NOMO-1 treated with DMSO at 0.1 percent for 48 hours (cell line): ENCODE measurements around the gene CD40.
"Not testable (repeated sequence)": the region's sequence is repeated elsewhere in the genome, so short reads cannot be mapped to it uniquely, and the experiment has no call there.

ENCODE experiments used
- DNase-seq: peaks from one replicate; lab custom pipeline; 2025; ENCODE audit not compliant: unreplicated experiment; lab: John Stamatoyannopoulos, UW

Gene CD40

GRCh38 chr20:46091622-46092535 is 26.2 kb upstream of the CD40 start:
- DNase-seq = not testable (repeated sequence)

- DNase-seq = no peak
Observed at GRCh38 chr20:46093531-46093930, 24.6 kb upstream of the CD40 start.

GRCh38 chr20:46099491-46100287 is 18.4 kb upstream of the CD40 start:
- no peak for DNase-seq

GRCh38 chr20:46100444-46100843 is 17.7 kb upstream of the CD40 start:
- DNase-seq = not testable (repeated sequence)

DNA sequence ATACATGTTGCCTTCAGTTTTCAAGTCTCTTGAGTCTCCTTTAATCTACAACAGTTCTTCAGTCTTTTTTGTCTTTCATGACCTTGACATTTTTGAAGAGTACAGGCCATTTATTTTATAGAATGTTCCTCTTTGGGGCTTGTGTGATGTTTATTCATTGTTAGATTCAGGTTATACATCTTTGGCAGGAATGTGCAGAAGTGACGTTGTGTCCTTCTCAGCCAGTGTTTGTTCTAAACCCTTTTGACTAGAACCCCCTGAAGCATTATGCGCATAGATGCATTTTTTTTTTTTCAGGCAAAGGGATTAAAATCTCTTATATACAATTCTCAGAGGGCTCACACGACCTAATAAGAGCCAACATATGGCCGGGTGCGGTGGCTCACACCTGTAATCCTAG is 17.1 kb upstream of the CD40 start:
- no peak for DNase-seq

- DNase-seq = no peak
Observed at GRCh38 chr20:46101957-46102356, 16.2 kb upstream of the CD40 start.

GRCh38 chr20:46102940-46103339 is 15.2 kb upstream of the CD40 start:
- DNase-seq = no peak

DNA sequence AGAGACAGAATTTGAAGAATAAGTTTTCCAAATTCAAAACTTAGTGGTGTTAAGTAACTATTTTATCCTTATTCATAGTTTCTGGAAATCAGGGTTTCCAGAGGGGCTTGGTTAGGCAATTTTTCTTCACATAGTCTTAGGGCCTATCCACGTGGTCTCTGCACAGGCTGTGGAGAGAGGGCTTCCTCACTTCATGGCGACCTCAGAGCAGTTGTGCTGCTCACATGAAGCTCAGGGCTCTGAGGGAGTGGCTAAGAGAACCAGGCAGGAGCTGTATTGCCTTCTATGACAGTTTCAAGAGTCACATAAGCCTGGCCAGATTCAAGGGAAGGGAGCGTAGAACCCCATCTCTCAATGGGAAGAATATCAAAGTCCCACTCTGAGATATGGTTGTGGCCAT is 13.9 kb upstream of the CD40 start:
- no peak for DNase-seq

DNA sequence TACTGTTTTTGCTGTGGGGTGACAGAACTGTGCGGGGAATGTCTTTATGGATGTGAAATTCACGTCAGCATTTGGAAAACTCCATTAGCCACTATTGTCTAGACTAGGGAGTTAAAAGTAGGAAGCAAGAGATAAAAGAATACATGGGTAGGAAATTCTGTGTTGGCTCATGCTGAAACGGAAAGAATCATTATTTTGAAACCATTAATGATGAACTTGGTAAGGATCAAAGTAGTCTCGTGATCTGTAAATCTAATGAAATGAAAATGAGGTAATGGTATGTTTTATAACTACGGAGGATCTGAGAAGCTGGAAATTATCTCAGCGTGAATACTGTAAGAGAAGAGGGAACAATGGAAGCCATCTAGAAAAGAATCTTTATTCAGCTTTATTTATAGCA is 11.1 kb upstream of the CD40 start:
- DNase-seq = no peak

DNA sequence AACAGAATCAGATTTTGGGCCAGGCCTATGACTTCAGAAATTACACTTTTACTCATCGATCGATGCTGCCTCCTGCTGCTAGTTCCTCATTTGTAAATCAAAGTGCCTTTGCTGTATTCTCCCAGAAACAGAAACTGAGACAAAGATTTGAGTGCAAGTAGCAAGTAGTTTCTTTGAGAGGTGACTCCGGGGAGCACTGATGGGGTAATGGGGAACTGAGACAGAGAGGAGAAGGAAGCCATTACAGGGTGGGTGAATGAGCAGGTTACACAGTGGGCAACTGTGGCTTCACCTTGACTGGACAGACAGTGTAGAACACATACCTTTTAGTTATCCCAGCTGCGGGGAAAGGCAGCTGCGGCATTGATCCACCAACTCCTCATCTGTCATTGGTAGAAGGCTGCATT is 9.7 kb upstream of the CD40 start:
- peak; percentile 90 for DNase-seq

DNA sequence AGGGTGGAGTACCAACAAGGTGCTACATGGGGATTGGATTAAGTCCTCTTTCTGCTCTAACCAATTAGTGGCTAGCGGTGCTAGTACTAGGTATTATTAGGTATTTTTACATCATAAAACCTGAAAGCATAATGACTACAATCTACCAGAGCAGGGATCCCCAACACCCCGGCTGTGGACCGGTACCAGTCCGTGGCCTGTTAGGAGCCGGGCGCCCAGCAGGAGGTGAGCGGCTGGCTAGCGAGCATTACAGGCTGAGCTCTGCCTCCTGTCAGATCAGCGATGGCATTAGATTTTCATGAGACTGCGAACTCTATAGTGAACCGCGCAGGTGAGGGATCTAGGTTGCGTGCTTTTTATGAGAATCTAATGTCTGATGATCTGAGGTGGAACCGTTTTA is 9.1 kb upstream of the CD40 start:
- DNase-seq = no peak

GRCh38 chr20:46111028-46111835 is 6.9 kb upstream of the CD40 start:
- peak; percentile 65 for DNase-seq

DNA sequence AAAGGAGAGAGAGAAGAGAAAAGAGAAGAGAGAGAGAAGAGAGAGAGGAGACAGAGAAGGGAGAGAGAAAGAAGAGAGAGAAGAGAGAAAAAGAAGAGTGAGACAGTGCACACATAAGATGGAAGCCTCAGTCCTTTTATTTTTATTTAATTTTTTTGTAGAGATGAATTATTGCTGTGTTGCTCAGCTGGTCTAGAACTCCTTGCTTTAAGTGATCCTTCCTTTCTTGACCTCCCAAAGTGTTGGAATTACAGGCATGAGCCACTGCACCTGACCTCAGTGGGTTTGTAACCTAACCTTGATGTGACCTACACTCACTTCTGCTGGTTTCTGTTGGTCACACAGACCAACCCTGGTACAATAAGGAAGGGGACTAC is 6.3 kb upstream of the CD40 start:
- no peak for DNase-seq

- no peak for DNase-seq
Observed at GRCh38 chr20:46112430-46113112, 5.5 kb upstream of the CD40 start.

DNA sequence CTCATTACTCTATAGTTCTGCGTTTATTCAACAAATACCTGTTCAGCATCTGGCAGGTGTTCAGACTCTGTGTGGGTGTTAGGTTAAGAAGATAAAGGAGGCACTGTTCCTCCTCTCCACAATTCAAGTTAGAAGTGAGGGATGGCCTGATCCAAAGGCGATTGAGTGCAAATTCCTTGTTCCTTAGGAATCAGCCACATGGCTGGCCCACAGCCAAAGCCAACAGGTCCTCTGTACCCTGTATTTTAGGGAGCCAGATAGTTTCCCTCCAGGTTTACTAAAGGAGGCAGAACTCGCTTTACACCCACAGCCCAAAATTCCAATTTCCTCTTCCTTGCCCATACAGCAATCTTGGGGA is 5.0 kb upstream of the CD40 start:
- DNase-seq = no peak

DNA sequence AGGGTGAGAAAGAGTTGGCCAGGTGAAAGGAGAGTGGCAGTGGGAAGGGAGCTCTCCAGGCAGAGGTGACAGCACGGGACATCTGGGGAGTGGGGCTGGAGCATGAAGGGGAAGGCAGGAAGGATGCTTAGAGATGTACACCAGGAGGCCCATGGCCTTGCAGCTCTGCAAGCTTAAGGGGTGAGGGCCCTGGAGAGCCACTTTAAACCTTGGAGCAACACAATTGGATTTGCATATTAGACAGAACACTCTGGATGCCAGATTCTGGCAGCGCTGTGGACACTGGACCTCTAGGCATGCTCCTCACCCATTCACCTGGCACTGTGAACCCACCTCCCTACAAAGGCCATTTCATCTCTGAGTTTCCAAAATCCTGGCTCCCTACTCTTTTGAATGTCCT is 3.7 kb upstream of the CD40 start:
- DNase-seq = no peak

- no peak for DNase-seq
Observed at GRCh38 chr20:46118481-46119020, 437 bp downstream of the CD40 start.

GRCh38 chr20:46119028-46119546 is 973 bp downstream of the CD40 start:
- no peak for DNase-seq

DNA sequence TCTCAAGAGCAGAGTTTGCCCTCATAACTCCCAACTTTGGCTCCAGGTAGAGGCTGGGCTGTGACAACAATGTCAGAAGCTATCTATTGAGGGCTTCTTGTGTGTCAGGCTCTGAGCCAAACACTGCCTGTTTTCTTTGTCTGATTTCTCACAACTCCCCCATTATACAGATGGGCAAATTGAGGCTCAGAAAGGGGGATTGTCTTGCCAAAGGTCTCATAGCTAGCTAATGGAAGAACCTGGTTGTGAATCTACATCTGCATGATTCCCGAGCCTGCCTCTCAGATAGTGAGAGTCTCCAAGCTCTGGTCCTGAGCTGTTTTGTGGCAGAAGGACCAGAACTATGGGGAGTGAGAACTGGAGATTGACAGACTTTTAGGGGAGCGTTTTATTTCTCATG is 1.4 kb downstream of the CD40 start:
- no peak for DNase-seq

- DNase-seq = no peak
Observed at GRCh38 chr20:46120136-46120535, 2.0 kb downstream of the CD40 start.
